NCI-H2107 (cell line): Measurements from ENCODE around the gene RNU2-1.
"Not testable (repeated sequence)": the region's sequence is repeated elsewhere in the genome, so short reads cannot be mapped to it uniquely, and the experiment has no call there.

Experiments
- DNase-seq: peaks from one replicate; lab custom pipeline; 2025; lab: John Stamatoyannopoulos, UW

Gene RNU2-1

DNA sequence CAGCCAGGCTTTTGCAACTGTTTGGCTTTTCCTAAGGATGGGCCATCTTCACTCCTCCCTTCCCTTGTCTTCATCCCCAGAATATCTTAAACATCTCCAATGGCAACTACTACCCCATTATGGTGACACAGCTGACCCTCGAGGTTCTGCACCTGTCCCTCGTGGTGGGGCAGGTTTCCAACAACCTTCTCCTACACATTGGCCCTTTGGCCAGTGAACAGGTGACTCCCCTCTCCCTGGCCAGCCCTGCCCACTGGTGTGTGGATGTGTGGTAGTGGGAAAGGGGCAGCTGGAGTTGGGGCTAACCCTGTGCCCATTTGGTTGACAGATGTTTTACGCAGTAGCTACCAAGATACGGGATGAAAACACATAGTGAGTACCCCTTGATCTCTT, 17.4 kb downstream of the RNU2-1 start:
- DNase-seq: no peak

DNA sequence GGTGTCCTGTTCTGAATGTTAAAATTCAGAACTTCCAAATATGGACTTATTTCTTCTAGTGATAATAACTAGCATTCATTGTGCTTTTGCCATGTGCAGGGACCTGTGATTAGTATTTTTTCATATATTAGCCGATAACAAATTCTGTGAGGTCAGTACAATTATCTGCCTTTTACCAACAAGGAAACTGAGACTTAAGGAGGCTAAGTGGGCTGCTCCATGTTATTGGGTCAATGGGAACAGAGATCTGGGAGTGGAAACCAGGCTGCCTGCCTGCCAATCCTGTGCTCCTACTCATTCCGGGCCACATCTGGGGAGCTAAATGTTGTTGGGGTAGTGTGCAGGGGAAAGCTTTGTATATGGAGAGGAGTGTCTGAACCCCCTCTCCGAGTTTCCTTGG, 18.4 kb downstream of the RNU2-1 start:
- no peak for DNase-seq

DNA sequence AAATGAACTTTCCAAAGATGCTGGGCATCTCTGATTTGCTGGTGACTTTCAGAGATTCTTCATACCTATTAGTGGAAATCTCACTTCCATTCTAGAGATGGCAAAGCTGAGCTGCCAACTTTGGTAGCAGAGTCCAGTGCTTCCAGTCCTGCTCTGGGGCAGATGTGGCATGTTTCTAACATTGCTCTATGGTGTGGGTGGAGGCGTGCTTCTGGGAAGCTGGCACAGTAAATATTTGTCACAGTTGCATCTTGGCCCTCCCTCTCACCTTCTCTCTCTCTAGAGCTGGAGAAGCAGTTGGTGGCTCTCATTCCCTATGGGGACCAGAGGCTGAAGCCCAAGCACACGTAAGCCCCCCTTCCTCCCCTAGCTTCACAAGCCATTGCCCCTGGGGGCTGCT, 20.2 kb downstream of the RNU2-1 start:
- DNase-seq: no peak

DNA sequence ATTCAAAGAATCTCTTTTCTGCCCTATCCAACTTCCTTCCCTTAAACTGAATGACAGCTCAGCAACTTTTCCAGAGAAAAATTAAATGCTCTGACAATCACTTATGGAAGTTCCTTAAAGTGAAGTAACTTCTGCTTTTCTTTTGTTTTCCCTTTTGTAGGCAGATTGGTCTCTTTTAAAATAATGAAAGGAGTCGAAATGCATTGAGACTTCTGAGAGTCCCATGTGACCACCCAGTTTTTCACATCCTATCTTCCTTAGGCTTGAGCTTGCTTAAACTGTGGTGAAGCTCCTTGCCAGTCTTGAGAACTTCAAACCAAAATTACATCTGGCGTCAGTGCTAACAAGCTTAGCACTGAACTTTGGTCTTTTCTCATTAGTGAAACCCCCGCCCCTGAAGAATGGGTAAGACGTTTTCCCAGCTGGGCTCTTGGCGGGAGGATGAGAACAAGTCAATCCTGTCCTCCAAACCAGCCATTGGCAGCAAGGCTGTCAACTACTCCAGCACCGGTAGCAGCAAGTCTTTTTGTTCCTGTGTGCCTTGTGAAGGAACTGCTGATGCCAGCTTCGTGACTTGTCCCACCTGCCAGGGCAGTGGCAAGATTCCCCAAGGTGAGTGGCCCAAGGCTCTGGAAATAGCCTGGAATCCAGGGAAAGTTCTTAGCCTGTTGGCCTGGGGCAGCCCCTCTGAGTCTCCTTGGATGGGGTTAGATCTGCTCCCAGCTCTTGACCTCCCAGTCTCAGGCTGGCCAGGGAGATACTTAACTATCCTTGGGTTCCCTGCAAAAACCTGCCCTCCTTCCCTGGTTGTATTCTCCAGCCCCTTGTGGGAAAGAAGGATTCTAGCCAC, 20.9 kb downstream of the RNU2-1 start:
- DNase-seq: no peak

DNA sequence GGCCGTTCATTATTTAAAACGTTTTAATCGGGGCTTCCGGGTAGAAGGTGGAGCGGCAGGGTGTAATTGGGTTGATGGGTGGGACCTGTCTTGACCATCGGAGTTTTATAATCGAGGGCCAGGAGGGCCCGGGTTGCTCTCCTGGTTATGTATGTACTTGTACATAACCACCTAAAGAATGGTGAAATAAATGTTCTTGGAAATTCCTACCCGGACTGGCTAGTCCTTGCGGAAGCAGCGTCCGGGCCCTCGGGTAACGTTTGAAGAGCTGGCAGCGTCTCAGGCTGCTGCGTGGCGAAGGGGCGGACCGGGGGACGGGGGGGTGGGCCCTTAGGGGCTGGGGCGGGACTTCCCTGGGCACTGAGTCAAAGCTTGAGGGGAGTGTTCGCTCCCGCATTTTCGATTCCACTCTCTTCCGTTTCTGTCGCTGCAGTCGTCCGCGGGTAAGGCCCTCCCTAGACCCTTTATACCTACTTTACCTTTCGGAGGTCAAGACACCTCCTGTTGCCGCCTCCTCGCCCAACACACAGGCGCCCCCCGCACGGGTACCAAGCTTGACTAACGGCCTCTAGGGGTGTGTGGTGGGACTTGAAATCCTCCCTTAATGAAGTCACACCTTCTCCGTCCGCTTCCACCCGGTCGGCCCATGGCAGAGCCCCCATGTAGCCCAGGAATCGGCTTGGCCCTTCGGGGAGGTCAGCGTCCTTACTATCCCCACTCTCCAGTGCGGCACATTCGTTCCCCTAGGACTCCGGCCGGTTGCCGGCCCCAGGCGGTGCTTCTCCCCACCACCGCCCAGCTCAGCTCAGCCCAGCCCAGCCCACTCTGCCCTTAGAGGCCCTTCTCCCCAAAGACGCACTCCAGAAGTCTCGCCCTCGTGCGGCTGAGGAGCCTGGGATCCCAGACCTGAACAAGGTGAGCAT, 22.0 kb downstream of the RNU2-1 start, which contains the start of gene TMEM106A:
Gene TMEM106A (plus strand): TSS at position 396 of the 923 bp plus-strand sequence. CDS start 1,167 bp downstream, outside the sequence.
- DNase-seq: no peak

DNA sequence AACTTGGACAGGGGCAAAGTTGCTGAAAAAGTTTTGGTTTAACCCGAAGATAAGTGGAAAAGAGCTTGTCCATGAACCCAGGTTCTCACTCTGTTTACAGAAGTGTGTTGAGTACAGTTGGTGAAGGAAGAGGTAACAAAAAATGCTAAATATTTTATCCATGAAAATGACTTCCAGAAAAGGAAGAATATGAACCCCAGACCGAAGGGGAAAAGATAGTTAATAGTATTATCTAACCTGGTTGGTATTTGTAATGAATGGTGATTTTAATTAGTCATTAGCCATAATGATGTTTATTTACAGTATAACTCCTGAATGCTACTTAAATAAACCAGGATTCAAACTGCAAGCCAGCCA, 22.7 kb downstream of the RNU2-1 start:
- DNase-seq: no peak

DNA sequence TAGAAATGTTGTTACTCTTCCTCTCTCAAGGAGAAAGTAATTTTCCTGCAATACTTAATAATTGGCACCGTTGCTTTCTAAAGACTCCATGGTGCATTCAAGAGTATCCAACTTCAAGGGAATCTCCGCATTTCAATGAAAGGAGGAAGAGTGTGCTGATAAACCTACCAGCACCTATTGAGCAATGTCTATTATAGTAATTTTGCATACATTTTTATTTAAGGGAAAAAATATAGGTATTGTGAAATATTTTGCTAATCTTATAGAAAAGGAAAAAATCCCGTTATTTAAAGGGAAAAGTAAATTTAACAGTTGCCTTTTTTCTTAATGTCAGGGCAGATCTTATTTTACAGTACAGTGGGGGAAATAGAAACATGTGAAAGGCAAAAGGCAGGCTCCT, 23.2 kb downstream of the RNU2-1 start:
- no peak for DNase-seq

DNA sequence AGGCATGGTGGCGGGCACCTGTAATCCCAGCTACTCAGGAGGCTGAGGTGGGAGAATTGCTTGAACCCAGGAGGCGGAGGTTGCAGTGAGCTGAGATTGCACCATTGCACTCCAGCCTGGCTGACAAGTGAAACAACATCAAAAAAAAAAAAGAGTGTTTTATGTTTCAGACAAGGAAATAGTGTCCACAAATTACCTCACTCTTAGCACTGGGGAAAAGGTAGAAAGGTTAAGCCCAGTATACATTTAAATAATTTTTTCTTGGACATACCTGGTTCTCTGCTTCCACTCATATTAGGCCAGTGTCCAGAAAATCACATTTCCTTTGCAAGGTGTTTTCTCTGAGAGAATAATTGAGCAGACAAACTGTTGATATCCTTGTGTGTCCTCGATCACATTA, 30.8 kb downstream of the RNU2-1 start:
- DNase-seq: not testable (repeated sequence)

DNA sequence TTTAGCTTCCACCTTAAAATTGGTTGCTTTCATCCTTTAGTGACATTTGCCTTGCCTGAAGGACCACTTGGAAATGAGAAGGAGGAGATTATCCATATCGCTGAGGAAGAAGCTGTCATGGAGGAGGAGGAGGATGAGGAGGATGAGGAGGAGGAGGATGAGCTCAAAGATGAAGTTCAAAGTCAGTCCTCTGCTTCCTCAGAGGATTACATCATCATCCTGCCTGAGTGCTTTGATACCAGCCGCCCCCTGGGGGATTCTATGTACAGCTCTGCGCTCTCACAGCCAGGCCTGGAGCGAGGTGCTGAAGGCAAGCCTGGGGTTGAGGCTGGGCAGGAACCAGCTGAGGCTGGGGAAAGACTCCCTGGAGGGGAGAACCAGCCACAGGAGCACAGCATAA, 33.6 kb downstream of the RNU2-1 start:
- DNase-seq: no peak

DNA sequence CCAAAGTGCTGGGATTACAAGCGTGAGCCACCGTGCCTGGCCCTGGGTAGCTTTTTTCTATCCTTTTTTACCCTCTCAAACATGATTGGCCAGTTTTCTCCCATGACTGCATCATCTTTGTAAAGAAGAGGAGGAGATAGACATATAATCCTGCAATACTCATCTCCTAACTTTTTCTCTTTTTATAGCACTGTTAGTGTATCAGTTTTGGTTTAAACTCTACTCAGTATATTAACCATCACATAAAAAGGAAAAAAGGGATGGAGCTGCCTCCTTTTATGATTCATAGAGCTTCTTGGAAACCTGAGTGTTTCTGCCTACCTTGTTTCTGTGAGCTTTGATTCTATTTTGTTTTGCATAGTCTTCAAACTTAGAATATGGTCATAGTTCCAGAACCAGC, 34.1 kb downstream of the RNU2-1 start:
- DNase-seq: no peak

DNA sequence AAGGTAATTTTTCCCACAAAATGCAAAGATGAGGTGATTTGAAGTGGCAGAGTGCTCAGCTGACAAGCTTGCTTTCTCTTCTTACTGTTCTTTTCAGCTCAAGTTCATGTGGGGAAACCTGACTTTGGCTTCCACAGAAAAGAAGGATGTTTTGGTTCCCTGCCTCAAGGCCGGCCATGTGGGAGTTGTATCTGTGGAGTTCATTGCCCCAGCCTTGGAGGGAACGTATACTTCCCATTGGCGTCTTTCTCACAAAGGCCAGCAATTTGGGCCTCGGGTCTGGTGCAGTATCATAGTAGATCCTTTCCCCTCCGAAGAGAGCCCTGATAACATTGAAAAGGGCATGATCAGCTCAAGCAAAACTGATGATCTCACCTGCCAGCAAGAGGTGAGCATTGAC, 40.5 kb downstream of the RNU2-1 start:
- DNase-seq: no peak

DNA sequence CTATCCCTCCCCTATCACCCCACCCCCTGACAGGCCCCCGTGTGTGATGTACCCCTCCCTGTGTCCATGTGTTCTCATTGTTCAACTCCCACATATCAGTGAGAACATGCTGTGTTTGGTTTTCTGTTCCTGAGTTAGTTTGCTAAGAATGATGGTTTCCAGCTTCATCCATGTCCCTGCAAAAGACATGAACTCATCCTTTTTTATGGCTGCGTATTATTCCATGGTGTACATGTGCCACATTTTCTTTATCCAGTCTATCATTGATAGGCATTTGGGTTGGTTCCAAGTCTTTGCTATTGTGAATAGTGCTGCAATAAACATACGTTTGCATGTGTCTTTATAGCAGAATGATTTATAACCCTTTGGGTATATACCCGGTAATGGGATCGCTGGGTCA, 47.1 kb downstream of the RNU2-1 start:
- not testable (repeated sequence) for DNase-seq

DNA sequence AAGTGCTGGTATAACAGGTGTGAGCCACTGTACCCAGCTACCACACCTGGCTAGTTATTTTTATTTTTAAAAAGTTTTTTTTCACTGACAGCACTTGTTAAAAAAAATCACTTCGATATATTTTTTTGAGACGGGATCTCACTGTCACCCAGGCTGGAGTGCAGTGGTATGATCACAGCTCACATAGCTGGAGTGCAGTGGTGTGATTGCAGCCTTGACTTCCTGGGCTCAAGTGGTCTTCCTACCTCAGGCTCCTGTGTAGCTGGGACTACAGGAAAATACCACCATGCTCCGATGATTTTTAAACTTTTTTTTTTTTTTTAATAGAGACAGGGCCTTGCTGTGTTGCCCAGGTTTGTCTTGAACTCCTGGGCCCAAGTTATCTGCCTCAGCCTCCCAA, 49.9 kb downstream of the RNU2-1 start:
- DNase-seq: no peak
